HG02623 (cell line): ENCODE results near the gene PCARE.

Experiments
- ATAC-seq: cut with Tn5 transposase; IDR thresholded peaks from one replicate; pipeline ENCODE4 v1.9.1; 2021; ENCODE audit warnings: moderate library complexity; ENCODE audit not compliant: unreplicated experiment

PCARE gene

DNA sequence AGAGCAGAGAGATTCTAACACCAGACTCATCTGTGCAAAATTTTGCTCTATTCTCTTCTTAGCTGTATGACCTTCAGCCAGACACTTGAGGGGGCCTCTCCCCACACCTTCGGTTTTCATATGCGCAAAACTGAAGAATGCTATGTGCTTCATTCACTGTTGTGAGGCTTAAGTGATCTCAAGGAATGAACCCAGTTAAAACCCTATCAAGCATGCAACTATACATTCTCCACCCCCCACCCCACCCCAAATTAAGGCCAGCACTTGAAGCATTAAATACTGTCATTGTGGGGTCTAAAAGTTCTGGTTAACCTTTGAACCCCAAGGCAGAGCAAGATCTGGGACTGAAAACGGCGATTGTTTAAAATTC, 10.0 kb downstream of the PCARE start:
- no peak for ATAC-seq

DNA sequence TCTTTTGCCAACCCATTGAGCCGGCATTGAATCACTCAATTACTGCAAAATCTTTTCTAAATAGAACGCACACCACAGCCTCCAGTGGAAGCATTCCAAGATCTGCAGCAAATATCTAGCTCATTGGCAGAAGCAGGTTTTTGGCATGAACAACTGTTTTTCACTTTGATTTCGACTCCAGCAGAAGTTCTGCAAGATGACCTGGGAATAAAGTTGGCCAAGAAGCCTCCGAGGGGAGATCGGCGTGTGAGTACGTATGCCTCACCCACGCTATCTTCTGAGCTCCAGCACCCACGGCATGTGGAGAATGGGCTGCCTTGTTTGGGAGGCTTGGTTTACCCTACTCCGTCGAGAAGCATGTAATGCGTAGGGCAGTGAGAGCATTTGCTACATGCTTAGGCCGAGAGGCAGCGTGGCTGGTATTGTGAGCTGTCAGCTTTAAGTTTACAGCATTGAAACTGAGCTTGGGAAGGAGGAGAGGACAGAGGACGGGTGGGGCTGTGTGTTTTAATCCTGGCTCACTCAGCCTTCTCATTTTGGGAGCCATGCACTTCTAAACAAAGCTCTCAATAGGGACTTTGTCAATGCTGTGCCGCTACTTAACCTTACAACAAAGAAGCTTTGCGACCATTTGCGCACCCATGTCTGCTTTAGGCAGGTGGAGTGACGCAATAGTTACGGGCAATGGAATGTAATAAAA, 10.5 kb downstream of the PCARE start:
- ATAC-seq = no peak

DNA sequence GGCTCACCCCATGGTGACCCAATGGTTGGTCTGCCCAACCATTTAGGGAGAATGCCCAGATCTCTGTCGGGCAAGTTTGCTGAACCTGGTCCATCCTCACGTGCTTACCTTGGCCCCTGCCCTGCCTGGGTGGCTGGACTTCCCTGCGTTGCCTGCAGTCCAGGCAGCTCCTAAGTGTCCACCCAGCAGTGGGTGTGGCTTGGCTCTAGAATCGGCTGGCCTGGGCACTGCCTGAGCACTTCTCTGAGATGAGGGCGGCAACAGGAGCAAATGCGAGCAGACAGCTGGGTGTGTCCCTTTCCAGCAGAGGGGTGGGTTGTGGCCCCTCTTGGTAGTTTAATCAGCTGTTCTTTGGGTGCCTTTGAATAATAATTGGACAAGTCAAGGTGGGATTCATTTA, 11.3 kb downstream of the PCARE start:
- no peak for ATAC-seq

DNA sequence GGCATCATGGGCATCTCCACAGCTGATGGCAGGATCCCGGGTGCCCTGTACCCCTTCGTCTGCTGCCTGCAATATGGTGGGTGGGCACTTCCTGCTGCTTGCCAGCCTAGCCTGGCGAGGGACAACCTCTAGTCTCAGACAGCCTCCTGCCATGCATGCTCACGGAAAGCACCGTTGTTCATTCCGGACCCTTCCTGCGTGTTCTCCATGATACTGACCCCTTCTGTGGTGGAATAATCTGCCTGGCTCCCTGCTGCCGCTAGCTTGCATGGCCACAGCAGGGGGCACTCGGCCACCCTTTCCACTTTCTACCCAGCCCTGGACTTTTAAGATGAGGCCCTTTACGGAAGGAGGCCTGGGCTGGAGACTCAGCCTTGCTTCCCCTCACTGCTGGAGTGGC, 12.0 kb downstream of the PCARE start:
- no peak for ATAC-seq

DNA sequence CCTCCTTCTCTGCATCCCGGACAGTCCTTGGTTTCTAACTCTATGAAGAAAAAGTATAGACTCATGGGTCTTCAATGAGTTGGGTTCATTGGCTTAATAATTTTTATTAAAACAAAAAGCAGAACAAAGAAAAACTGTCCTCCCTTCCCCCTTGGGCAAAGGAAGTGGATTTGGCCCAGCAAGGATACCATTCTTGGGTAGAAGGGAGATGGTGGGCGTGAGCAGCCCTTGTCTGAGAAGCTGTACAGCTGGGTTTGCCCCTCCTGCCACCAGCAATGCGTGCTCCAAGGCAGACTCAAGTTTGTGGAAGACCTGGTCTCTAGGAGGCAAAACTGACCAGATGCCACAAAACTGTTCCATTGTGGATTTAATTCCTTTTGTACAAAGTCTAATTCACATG, 12.7 kb downstream of the PCARE start:
- ATAC-seq = no peak

DNA sequence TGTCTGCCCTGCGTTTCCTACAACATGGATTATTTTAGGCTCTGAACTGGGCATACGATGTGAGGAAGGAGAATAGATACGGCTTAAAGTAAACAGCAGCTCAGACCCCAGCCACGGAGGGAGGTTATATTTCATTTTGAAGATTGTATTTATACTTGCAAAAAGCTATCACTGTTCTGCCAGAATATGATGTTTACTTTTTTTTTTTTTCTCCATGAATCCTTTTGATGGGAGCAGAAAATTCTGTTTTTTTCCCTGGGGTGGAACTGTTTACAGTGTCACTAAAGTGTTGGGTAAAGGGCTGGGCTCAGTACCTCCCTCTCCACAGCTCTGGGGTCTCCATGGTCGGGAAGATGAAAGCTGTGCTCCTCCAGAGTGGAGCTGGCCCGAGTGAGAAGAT, 13.1 kb downstream of the PCARE start:
- ATAC-seq = no peak

DNA sequence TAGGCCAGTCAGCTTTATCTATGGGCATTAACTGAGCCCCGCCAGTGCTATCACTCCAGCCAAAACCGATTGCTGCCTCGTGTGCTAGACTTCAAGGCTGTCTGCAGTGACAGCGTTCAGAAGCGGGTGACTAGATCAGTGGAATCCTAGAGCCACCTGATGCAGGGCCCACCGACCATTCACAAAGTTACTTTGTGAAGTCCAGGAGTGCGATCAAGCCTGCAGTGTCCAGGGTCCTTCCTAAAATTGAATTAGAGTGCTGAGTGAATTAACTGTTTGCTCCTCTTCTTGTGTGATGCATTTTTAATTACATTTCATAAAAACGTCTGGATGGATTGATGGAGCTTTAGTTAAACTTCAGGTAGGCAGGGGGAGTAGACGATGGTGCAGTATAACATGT, 13.9 kb downstream of the PCARE start:
- ATAC-seq = no peak

DNA sequence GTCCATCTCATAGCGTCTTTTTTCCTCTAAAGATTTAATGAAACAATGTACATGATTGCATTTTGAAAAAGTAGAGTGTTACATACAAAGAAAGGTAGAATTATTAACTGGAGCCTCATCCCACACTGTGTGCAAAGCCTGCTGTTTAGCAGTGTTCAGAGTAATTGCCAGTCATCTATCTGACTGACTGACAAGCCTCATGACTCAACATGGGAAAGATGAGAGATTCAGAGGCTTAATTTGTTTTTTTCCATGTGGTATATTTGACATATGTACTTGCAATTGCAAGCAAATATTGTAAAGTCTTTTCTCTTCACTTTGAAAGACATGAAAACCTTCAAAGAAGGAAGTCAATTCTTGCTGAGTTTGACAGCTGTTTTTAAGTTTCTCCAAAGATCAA, 14.7 kb downstream of the PCARE start:
- ATAC-seq = no peak

DNA sequence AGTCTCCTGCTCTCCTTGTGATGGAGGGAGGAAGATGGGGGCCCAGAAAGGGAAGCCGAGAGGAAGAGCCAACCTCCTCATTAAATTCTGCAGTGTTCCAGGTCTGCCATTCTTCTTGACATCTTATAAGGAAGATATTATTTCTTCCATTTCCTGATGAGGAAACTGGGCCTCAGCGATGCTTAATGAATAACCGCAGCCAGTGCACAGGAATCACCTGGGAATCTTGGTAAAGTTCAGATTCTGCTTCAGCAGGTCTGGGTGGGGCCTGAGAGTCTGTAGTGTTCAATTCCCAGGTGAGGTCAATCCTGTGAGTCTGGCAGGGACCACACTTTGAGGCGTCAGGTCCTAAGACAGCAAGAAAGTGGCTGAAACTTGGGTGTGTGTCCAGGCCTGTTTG, 17.3 kb downstream of the PCARE start:
- ATAC-seq = no peak

DNA sequence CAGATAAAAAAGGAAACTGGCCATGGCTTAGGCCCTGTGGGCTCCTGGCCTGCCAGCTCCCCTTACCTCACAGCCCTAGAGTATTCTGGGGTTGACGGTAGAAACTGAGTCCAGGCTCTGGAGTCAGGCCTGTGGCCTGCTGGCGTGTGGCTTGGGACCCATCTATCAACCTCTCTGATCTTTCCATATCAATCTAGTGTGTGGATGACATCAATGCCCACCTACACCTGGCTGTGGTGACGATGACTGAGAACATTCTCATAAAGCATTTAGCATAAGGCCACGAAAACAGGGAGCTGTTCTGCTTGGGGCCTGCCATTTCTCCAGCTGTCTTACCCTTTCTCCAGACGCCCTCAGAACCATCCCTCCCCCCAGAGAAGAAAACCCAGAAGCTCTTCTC, 17.9 kb downstream of the PCARE start:
- ATAC-seq = no peak

DNA sequence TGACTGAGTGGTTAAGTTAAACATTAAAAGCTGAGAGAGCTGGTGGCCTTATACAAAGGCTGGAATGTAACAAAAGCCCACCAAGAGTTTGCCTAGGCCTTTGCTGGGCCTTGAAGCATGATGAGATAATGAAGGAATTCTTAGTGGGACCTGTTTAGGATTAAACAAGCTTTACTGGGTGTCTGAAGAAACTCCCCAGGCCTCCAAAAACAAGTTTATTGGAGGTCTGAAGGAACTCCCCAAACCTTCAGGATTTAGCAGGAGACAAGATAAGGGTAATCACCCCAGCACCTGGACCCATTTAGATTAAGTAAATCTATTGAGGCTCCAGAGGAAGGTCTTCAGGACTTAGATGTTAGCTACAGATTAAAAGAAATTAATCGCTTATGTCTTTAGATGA, 18.7 kb downstream of the PCARE start:
- ATAC-seq = no peak

DNA sequence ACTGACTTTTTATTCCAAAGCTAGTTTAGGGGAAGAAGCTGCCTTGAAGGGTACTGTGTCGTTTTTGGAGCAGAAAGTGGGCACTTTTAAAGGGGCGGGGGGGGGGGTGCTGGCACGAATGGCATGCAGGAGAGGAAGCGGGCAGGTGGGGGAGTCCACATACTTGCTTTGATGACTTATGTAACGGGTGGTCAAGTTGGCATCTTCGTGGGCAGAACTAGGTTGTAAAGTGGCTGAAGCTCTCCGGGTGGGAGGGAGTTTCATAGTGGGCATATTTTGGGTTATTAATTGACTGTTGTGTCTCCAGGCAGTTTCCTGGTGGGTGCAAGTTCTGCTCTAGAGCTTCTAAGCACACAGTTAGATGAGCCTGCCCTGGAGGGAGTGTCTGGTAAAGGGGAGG, 19.9 kb downstream of the PCARE start:
- no peak for ATAC-seq

DNA sequence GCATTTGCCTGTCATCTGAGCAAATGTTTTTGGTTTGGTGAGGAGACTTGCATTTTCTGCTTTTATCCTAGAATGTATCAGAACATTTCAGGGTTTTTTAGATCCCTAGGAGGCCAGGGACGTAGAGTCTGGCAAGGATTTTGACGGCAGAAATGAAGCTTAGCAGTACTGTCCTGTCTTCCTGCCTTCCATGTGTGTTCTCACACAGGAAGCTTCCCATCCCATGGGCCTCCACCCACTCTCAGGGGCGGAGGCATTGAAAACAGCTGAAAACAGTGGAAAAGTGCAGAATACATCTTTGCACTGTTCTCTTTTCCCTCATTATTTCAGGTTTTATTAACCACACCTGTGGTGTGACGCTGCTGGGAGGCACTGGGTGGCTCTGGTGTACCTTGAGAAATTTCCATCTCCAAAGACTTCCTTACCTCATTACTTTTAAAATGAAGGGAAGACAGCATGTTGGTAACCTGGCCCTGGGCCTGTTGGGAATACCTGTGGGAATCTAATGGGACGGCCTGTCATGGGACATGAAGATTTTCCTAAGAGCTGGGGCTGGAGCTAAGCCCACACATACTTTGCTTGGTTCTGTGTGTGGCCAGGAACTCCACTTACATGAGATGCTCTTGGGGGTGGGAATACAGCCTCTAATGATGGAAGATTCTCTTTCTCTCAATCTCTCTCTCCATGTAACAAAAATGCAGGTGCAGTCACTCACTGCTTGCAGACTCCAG, 20.5 kb downstream of the PCARE start:
- ATAC-seq = no peak

DNA sequence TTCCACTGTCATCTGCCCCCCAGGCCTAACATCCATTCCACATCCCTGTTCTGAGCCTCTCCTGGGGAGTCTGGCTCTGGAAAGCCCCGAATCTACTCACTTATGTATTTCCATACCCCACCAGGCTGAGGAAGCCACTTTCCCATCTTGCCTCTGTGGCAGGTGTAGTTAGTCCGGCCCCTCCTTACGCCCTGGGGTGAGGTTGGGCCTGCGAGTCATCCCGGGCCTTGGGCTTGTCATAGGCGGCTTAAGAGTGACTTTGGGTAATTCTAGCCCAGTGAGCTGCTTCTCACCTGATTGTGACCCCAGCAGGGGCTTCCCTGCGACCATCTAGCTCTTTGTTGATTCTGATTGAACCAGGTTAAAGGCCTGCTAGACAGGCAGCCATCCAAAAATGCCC, 21.1 kb downstream of the PCARE start:
- no peak for ATAC-seq

DNA sequence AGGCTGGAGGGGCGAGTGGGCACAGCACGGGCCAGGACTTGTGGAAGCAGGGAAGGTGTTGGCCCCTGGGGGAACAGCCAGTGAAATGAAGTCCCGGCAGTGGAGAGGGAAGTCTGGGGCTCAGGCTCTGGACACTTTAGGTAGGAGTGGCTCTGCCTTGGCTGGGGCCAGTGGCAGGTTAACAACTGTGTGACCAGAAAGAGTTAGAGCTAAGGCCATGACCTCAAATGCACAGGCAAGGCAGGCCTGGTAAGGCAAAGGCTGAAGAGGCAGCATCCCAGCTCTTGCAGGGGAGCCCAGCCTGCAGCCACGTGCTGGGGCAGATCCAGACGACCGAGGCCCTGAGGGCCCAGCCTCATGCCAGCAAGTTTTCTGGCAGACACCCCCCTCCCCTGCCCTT, 21.5 kb downstream of the PCARE start:
- ATAC-seq = no peak

DNA sequence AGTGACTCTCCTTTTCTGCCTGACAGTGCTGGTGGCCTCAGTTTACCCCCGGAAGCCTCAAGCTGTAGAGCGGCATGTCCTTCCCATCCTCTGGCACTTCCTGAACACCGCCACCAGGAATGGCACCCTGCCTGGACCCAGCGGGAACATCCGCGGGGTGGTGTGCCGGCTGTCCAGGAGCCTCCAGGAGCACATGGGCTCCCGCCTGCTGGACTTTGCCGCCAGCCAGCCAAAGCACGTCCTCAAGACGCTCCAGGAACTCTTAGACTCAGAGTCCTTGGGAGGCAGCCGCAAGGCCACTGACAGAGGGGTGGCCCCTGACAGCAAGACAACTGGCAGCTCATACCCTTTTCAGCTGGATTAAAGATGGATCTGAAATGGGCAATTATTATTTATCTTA, 22.6 kb downstream of the PCARE start:
- no peak for ATAC-seq

DNA sequence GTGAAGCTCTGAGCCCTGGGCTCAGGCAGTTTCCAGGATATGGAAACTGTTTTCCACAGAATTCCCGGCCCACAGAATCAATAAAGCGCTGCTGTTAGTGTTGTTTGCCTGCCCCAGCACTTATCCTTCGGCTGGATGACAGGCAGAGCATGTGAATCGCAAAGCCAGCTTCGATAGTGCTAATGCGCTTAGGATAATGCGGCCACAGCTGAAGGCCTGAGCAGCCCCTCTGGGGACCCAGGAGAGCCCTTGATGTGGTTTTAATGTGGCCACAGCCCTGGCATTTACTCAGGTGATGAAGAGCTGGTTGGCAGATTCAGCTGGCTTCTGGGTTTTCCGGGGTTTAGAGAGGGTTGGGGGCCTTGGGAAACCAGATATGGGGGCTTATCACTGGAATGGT, 23.7 kb downstream of the PCARE start:
- ATAC-seq = no peak

DNA sequence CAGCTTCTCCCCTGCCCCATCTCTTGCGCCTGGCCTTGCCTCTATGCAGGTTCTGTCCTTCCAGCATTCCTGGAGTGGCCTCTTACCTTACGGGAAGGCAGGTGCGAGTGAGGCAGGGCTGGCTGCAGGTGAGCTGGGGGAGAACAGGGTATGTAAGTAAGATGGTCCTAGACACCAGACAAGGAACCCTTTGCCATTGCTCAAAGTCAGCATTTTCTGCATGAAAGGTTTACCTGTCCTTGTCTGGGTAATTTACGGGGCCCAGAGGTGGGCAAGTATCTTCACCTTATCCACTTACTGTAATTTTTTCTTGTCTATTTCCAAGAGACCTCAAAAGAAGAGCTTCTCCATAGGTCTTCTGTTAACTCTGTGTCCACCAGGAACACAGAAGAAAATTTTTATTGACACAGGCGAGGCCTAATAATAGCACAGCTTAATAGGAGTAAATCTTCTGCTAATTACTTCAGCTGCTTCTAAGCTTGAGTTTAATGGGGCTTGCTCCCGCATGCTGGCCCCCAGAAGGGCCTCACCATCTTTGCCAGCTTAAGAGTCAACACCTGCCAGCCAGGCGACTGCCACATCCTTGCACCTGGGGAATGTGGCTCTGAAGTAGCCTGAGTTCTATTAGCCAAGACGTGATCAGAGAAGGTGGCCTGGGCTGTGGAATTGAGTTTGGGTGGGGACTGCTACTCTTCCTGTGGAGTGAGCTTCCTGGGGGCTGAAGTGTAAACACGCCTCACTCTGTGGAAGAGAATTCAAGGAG, 27.1 kb downstream of the PCARE start:
- ATAC-seq = no peak

DNA sequence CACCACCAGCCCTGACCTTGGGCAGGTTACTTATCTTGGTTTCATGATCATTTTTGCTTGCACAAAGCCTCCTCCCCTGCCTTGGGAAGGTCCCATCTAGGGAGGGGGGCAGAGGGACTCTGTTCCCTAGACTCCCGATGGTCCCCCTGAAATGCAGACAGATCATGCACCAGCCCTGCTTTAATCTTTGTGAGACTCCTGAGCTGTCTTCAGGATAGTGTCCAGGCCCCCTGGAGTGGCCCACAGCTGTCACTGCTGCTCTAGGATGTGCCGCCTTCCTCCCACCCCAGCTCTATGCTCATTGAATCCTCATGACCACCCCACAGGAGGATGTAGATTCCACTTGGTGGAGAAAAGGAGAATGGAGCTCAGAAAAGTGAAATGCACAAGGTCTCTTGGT, 28.0 kb downstream of the PCARE start:
- ATAC-seq = no peak

DNA sequence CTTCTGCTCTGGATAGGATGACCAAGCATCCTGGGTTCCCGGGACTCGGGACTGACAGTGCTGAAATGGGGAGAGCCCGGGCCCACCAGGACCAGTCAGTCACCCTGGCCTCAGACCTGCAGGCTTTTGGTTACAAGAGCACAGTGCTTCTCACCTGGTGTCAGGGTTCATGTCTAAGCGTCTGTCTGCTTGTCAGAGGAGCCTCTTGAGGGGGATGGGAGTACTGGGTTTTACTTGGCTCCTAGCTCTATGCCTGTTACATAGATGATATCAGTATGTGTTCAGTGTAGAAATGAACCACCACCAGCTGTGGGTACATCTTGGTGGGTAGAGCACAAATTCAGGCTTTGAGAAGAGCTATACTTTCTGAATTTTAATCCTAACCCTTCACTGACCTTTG, 29.9 kb downstream of the PCARE start:
- ATAC-seq = no peak

DNA sequence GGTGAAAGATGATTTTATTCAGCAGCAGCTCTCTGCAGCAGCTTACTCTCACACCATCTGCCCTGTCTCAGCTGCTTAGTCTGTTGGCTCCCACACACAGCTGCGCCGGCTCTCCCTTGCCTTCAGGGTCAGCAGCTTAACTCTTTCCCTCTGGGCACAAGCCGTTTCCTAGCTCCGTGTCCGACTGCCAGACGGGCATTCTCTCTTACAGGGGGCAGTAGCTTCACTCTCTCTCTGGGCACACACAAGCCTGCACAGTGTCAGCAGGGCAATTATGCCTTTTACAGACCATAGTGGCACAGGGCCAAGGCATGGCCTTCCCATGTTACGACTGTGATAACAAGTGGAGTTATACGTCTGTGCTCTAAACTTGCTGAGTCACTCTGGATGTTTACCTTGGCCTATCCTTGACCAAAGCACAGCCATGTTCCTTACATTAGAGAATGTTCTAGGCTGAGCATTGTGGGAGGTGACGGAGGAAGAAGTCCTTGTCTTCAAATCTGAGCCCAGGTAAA, 31.7 kb downstream of the PCARE start:
- ATAC-seq = no peak

DNA sequence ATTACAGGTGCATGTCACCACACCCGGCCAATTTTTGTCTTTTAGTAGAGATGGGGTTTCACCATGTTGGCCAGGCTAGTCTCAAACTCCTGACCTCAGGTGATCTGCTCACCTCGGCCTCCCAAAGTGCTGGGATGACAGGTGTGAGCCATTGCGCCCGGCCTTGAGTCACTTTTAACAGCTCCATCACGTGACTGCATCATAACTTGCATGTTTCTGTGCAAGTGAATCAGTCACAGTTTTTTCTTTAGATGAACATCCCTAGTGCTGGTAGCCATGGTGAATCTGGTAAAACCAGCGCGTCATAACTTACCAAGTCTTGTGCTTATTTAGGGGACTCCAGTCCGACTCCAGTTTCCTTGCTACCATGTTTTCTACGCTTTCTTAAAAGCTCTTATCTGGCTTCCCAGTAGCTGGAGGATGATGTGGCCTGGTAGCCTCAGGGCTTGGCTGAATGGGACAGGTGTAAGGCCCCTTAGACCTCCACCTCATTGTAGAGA, 33.1 kb downstream of the PCARE start:
- ATAC-seq = no peak
